HG03575 (cell line): ENCODE measurements around the gene FLNC.

Source experiments
- ATAC-seq: cut with Tn5 transposase; IDR thresholded peaks from one replicate; pipeline ENCODE4 v1.9.1; 2021; ENCODE audit not compliant: unreplicated experiment, insufficient number of reproducible peaks, low FRiP score; ENCODE audit errors: extremely low read depth

Gene FLNC

GRCh38 chr7:128841171-128841690 lies 11.0 kb downstream of the FLNC start:
- no peak for ATAC-seq

DNA sequence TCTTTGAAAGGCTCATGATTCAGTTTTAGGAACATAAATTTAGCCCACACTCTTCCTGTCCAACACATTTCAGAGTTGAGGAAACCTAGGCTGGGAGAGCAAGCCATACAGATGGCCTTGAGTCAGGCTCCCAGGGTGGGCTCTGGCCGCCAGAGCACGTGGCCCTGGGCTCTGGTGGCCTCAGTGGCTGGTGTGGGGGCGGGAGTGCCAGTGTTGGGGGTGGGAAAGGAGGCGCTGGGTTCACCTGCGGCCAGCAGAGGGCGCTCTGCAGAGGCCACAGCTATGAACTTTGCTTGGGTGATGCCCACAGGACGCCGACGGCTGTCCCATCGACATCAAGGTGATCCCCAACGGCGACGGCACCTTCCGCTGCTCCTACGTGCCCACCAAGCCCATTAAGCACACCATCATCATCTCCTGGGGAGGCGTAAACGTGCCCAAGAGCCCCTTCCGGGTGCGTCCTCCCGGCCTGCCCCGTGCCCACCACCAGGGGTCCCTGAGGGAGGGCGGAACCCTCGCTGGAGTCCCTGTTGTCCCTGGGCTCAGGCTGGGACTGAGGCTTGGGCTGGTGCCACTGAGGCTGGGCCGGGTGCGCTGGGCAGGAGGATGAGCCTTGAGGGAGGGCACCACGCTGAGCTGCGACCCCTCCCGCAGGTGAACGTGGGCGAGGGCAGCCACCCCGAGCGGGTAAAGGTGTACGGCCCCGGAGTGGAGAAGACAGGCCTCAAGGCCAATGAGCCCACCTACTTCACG lies 11.9 kb downstream of the FLNC start:
- ATAC-seq: no peak

DNA sequence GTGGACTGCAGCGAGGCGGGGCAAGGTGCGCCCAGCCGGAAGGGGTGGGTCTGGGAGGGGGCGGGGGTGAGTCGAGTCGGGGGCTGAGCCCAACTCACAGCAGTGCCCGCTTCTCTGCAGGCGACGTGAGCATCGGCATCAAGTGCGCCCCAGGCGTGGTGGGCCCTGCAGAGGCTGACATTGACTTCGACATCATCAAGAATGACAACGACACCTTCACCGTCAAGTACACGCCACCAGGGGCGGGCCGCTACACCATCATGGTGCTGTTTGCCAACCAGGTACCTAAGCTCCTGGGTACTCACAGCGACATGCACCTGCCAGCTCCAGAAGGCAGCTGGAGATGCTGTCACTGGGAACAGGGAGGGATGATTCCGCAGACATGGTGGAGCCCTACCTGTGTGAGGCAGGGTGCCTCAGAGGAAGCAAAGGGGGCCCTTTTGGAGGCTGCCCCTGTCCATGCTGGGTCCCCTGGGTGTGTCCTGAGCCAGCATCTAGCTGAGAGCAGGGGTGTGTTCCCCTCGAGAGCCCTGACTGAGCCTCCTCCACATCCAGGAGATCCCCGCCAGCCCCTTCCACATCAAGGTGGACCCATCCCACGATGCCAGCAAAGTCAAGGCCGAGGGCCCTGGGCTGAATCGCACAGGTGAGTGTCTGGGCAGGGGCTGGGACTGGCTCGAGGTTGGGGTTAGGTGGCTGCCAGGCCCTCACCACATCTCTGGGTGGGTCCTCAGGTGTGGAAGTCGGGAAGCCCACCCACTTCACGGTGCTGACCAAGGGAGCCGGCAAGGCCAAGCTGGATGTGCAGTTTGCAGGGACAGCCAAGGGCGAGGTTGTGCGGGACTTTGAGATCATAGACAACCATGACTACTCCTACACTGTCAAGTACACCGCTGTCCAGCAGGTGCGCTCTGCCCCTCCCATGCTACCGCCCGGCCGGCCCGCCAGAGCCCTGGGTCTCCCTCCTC lies 12.8 kb downstream of the FLNC start:
- no peak for ATAC-seq

- ATAC-seq: no peak
Observed at GRCh38 chr7:128843938-128844621, 13.9 kb downstream of the FLNC start.

DNA sequence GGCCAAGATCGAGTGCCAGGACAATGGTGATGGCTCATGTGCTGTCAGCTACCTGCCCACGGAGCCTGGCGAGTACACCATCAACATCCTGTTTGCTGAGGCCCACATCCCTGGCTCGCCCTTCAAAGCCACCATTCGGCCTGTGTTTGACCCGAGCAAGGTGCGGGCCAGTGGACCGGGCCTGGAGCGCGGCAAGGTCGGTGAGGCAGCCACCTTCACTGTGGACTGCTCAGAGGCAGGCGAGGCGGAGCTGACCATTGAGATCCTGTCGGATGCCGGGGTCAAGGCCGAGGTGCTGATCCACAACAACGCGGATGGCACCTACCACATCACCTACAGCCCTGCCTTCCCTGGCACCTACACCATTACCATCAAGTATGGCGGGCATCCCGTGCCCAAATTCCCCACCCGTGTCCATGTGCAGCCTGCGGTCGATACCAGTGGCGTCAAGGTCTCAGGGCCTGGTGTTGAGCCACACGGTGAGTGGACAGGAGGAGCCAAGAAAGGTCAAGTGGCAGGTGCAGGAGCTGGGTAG lies 14.6 kb downstream of the FLNC start:
- no peak for ATAC-seq

DNA sequence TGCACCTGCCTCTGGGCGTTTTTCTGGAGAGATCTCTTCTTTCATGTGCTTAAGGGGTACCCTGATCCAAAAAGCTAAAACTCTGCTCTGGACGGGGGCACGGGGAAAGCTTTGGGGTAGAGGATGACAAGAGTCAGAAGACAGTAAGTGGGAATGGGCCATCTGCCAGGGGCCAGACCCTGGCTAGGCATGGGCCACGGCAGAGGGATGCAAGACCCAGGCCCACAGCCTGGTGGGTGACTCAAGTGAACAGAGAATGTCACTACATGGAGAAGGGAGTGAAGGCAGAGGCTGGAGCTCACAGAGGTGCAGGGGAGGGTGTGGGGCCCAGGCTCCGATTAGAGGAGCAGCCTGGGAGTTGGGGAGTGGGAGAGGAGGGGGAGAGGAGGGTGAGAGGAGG lies 15.3 kb downstream of the FLNC start:
- ATAC-seq: no peak

GRCh38 chr7:128845987-128846386 lies 15.8 kb downstream of the FLNC start:
- no peak for ATAC-seq

DNA sequence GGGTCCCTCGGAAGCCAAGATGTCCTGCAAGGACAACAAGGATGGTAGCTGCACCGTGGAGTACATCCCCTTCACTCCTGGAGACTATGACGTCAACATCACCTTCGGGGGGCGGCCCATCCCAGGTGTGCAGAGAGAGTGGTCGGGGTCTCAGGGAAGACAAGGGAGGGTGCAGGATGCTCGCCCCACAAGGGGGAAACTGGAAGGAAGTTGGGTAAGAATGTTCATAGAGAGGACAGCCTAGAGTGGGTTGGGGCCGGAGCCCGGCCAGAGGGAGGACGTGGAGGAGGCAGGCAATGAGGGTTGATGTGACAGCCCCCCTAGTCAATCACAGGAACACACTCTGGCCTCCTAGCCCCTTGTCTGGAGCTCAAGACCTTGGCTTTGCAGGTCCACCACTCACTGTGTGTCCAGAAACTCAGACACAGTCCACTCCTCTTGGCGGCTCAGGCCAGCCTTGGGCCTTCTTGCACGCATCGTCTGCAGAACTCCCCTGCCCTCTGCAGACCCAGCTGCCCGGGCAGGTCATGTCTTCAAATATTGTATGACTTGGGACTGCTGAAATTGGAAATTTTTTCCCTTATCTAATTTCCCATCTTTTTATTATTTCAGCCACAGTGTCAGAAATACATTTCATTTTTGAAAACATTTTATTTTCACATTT lies 16.7 kb downstream of the FLNC start:
- ATAC-seq: no peak

GRCh38 chr7:128847721-128848211 lies 17.6 kb downstream of the FLNC start:
- no peak for ATAC-seq

DNA sequence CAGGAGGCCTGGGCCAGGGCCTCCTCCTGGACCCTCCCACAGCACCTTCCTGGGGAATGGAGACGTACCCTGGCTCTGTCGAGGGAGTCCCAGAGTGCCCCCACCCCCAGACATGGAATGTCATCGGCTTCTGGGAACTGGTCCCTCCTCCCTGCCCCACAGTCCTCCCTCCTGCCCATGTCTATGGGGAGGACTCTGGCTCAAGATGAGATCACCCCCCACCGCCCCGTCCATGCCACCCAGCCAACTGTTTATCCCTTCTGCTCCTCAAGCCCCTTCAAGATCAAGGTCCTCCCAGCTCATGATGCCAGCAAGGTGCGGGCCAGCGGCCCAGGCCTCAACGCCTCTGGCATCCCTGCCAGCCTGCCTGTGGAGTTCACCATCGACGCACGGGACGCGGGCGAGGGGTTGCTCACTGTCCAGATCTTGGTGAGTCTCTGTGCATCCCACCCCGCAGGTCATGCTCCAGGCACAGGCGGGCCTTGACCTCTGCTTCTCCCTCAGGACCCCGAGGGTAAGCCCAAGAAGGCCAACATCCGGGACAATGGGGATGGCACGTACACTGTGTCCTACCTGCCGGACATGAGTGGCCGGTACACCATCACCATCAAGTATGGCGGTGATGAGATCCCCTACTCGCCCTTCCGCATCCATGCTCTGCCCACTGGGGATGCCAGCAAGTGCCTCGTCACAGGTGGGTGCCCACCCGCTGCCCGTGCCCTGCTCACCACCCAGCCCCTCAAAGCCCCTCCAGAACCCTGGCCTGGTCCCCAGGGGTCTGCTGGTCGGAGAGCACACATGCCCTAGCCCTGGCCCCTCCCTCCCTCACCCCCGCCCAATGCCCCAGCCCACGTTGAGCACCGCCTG lies 18.3 kb downstream of the FLNC start:
- no peak for ATAC-seq

DNA sequence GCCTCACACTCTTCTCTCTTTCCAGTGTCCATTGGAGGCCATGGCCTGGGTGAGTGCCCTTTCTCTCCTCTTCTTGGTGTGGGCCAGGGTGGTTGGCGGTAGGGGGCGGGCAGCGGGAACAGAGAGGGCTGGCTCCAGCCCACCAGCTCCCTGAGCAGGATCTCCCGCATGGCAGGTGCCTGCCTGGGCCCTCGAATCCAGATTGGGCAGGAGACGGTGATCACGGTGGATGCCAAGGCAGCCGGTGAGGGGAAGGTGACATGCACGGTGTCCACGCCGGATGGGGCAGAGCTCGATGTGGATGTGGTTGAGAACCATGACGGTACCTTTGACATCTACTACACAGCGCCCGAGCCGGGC lies 18.9 kb downstream of the FLNC start:
- no peak for ATAC-seq

GRCh38 chr7:128849804-128850490 lies 19.7 kb downstream of the FLNC start:
- no peak for ATAC-seq

DNA sequence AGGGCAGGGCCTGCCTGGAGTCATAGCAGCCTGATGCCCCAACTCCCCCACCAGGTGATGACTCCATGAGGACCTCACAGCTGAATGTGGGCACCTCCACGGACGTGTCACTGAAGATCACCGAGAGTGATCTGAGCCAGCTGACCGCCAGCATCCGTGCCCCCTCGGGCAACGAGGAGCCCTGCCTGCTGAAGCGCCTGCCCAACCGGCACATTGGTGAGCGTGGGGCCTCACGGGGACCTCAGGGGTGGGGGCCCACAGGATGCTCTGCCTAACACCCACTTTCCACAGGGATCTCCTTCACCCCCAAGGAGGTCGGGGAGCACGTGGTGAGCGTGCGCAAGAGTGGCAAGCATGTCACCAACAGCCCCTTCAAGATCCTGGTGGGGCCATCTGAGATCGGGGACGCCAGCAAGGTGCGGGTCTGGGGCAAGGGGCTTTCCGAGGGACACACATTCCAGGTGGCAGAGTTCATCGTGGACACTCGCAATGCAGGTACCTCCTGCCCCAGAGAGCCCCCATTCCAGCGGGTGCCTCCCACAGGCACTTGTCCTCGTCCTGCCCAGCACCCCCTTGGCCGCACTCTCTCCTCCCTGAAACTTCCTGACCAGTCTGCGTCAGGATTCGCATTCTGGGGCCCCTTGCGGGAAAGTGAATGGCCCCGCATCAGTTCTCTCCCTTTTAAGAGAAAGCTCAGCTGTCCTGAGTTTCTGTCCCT lies 22.5 kb downstream of the FLNC start:
- no peak for ATAC-seq

DNA sequence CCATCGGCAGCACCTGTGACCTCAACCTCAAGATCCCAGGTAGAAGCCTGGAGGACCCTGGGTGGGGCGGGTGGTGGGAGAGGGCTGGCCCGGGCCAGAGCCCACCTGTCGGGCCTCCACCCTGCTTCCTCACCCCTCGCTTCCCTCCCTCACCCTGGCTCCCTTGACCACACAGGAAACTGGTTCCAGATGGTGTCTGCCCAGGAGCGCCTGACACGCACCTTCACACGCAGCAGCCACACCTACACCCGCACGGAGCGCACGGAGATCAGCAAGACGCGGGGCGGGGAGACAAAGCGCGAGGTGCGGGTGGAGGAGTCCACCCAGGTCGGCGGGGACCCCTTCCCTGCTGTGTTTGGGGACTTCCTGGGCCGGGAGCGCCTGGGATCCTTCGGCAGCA lies 23.6 kb downstream of the FLNC start:
- ATAC-seq: no peak

DNA sequence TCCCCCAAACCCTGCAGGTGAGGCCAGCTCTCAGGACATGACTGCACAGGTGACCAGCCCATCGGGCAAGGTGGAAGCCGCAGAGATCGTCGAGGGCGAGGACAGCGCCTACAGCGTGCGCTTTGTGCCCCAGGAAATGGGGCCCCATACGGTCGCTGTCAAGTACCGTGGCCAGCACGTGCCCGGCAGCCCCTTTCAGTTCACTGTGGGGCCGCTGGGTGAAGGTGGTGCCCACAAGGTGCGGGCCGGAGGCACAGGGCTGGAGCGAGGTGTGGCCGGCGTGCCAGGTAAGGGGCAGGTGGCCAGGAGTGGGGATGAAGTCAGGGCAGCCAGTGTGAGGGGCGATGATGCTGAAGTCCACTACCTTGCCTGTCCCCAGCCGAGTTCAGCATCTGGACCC lies 24.2 kb downstream of the FLNC start:
- ATAC-seq: no peak

DNA sequence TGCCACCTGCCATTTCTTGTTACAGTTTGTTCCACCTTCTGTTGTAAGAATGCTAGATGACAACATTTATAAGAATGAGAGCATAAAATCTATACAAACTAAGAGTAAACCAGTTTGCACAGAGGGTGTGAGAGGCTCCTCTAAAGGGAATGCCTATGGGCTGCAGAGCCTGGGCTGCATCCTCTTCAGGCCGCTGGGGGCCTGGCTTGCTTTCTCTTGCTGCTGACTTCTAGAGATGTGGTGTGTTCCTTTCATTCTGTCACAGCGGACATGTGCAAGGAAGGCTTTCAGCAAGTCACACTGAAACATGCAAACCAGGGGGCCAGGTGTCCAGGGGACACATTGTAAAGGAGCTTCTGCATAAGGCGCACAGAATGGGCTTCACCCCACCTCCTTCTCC lies 25.4 kb downstream of the FLNC start:
- ATAC-seq: no peak
